Inflammatory macrophage (primary cell): Measurements from ENCODE around the gene COL4A2.
"Not testable (repeated sequence)": the region's sequence is repeated elsewhere in the genome, so short reads cannot be mapped to it uniquely, and the experiment has no call there.

Experiments used
- DNase-seq, 2 donors: peaks; one replicate each; pipeline ENCODE4 v3.0.0-alpha.2; 2020 to 2022

Gene COL4A2

GRCh38 chr13:110444226-110444653, 137.2 kb downstream of the COL4A2 start:
- no peak for DNase-seq

GRCh38 chr13:110445183-110445582, 138.1 kb downstream of the COL4A2 start:
- DNase-seq = peak; percentile 63 to 79

- DNase-seq = no peak
These were observed 138.9 kb downstream of the COL4A2 start for GRCh38 chr13:110445722-110446574.

GRCh38 chr13:110446575-110446890, 139.4 kb downstream of the COL4A2 start:
- DNase-seq = no peak

- peak; percentile 57 to 84 for DNase-seq
These were observed 140.0 kb downstream of the COL4A2 start for GRCh38 chr13:110447058-110447511.

- no peak for DNase-seq
These were observed 140.7 kb downstream of the COL4A2 start for GRCh38 chr13:110447801-110448200.

GRCh38 chr13:110448230-110448629, 141.1 kb downstream of the COL4A2 start:
- no peak for DNase-seq

GRCh38 chr13:110448677-110449076, 141.6 kb downstream of the COL4A2 start:
- DNase-seq = no peak

- DNase-seq = peak; percentile 34 to 42
These were observed 142.3 kb downstream of the COL4A2 start for GRCh38 chr13:110449219-110450015.

- no peak for DNase-seq
These were observed 143.2 kb downstream of the COL4A2 start for GRCh38 chr13:110450016-110450900.

- DNase-seq = peak; percentile 3 to 18
These were observed 144.1 kb downstream of the COL4A2 start for GRCh38 chr13:110450941-110451730.

- not testable (repeated sequence) for DNase-seq
These were observed 146.0 kb downstream of the COL4A2 start for GRCh38 chr13:110453091-110453490.

GRCh38 chr13:110453797-110454196, 146.7 kb downstream of the COL4A2 start:
- no peak for DNase-seq

GRCh38 chr13:110454227-110454859, 147.3 kb downstream of the COL4A2 start:
- no peak for DNase-seq

- no peak for DNase-seq
These were observed 147.9 kb downstream of the COL4A2 start for GRCh38 chr13:110454956-110455355.

- no peak for DNase-seq
These were observed 148.4 kb downstream of the COL4A2 start for GRCh38 chr13:110455444-110455843.

- DNase-seq = peak; percentile 80 to 89
These were observed 148.9 kb downstream of the COL4A2 start for GRCh38 chr13:110455941-110456340.

GRCh38 chr13:110456550-110456949, 149.5 kb downstream of the COL4A2 start:
- no peak for DNase-seq

- DNase-seq = no peak
These were observed 150.3 kb downstream of the COL4A2 start for GRCh38 chr13:110457361-110457760.

- no peak for DNase-seq
These were observed 150.9 kb downstream of the COL4A2 start for GRCh38 chr13:110458017-110458416.
